ENCODE data around the gene HINT2. TPM values are rescaled to one million over a fixed set of nuclear protein-coding genes. Genes with fewer than 3 reads are reported as not detected.
A peak's percentile ranks its signal among the peaks of the same experiment; 100 is the strongest.

Gene HINT2
- polyA plus RNA-seq, 3 donors from 2014 or later = 105 to 124 (median 122) TPM

GRCh38 chr9:35832814-35833213 is 18.0 kb upstream of the HINT2 start:
- Mint-ChIP-seq H3K36me3 (no peaks in the 10 kb centered on the region), H3K27me3 (ENCODE audit: low read depth in 3 of 3) (peaks cover 3 to 8% (median 4%) of the 10 kb centered on the region in 3 donors), H3K4me1 (peaks cover 13 to 21% of the 10 kb centered on the region in 2 donors), H3K27ac (peak overlapping the region in 1 of 6 donors; percentile 38), H3K9me3 (no peaks in the 10 kb centered on the region), H3K4me3 (no peak overlapping the region)
- DNase-seq = no peak

GRCh38 chr9:35831040-35831439 is 16.2 kb upstream of the HINT2 start:
- H3K4me1 Mint-ChIP-seq = peaks cover 13 to 23% of the 10 kb centered on the region in 2 donors
- H3K9me3 Mint-ChIP-seq = no peaks in the 10 kb centered on the region
- H3K27ac Mint-ChIP-seq = peak overlapping the region in 1 of 6 donors; percentile 17
- H3K4me3 Mint-ChIP-seq = peak overlapping the region in 3 of 5 donors; percentile 15 to 53 (median 49)
- H3K27me3 Mint-ChIP-seq (ENCODE audit: low read depth in 3 of 3) = peaks cover 3 to 8% (median 4%) of the 10 kb centered on the region in 3 donors
- H3K36me3 Mint-ChIP-seq = no peaks in the 10 kb centered on the region
- no peak for DNase-seq

GRCh38 chr9:35829764-35830096 is 14.9 kb upstream of the HINT2 start:
- peak overlapping the region; percentile 13 to 93 (median 85) for H3K27ac Mint-ChIP-seq
- no peaks in the 10 kb centered on the region for H3K9me3 Mint-ChIP-seq
- no peaks in the 10 kb centered on the region for H3K36me3 Mint-ChIP-seq
- DNase-seq = no peak
- H3K4me3 Mint-ChIP-seq = peak overlapping the region; percentile 75 to 85 (median 83)
- peaks cover 13 to 26% of the 10 kb centered on the region in 2 donors for H3K4me1 Mint-ChIP-seq
- H3K27me3 Mint-ChIP-seq (ENCODE audit: low read depth in 3 of 3) = peaks cover 3 to 4% (median 4%) of the 10 kb centered on the region in 3 donors

- Mint-ChIP-seq H3K4me3 (peak within 1 kb of the TSS; percentile 90 to 98 (median 96)), H3K36me3 (no peaks in the 10 kb centered on the region), H3K27me3 (ENCODE audit: low read depth in 3 of 3) (peaks cover 3 to 4% (median 4%) of the 10 kb centered on the region in 3 donors), H3K27ac (peak within 1 kb of the TSS; percentile 65 to 95 (median 92)), H3K9me3 (no peaks in the 10 kb centered on the region), H3K4me1 (peaks cover 13 to 26% of the 10 kb centered on the region in 2 donors)
- peak; percentile 85 to 90 (median 89) for DNase-seq
Observed at GRCh38 chr9:35829084-35829763, 14.4 kb upstream of the HINT2 start, which contains the start of gene TMEM8B. Gene TMEM8B, plus strand, starts transcription at chr9:35829228. Its CDS starts 220 bp downstream, at chr9:35829448.

- H3K27me3 Mint-ChIP-seq (ENCODE audit: low read depth in 3 of 3) = peaks cover 3 to 4% (median 4%) of the 10 kb centered on the region in 3 donors
- no peak for DNase-seq
- no peaks in the 10 kb centered on the region for H3K36me3 Mint-ChIP-seq
- H3K4me1 Mint-ChIP-seq = peaks cover 13 to 26% of the 10 kb centered on the region in 2 donors
- no peaks in the 10 kb centered on the region for H3K9me3 Mint-ChIP-seq
- peak within 1 kb of the TSS; percentile 65 to 95 (median 92) for H3K27ac Mint-ChIP-seq
- peak within 1 kb of the TSS; percentile 90 to 98 (median 96) for H3K4me3 Mint-ChIP-seq
Observed at GRCh38 chr9:35828716-35829083, 13.9 kb upstream of the HINT2 start, which contains the start of gene FAM221B. Gene FAM221B, minus strand, starts transcription at chr9:35828732. Its CDS starts 2,571 bp downstream, at chr9:35826161.

GRCh38 chr9:35827486-35827885 is 12.6 kb upstream of the HINT2 start:
- peaks cover 13 to 26% of the 10 kb centered on the region in 2 donors for H3K4me1 Mint-ChIP-seq
- peak overlapping the region in 3 of 6 donors; percentile 23 to 83 (median 60) for H3K27ac Mint-ChIP-seq
- H3K36me3 Mint-ChIP-seq = no peaks in the 10 kb centered on the region
- peak overlapping the region; percentile 43 to 98 (median 90) for H3K4me3 Mint-ChIP-seq
- peaks cover 0 to 4% (median 4%) of the 10 kb centered on the region in 3 donors for H3K27me3 Mint-ChIP-seq (ENCODE audit: low read depth in 3 of 3)
- DNase-seq = no peak
- no peaks in the 10 kb centered on the region for H3K9me3 Mint-ChIP-seq

- DNase-seq = peak; percentile 45 to 53 (median 49)
- H3K27me3 Mint-ChIP-seq (ENCODE audit: low read depth in 3 of 3) = peaks cover 0 to 4% (median 4%) of the 10 kb centered on the region in 3 donors
- no peaks in the 10 kb centered on the region for H3K9me3 Mint-ChIP-seq
- H3K36me3 Mint-ChIP-seq = no peaks in the 10 kb centered on the region
- peaks cover 13 to 26% of the 10 kb centered on the region in 2 donors for H3K4me1 Mint-ChIP-seq
- H3K27ac Mint-ChIP-seq = peak overlapping the region in 2 of 6 donors; percentile 5 to 83
- H3K4me3 Mint-ChIP-seq = peak overlapping the region in 4 of 5 donors; percentile 14 to 51 (median 32)
Observed at GRCh38 chr9:35826071-35826701, 11.3 kb upstream of the HINT2 start.

- Mint-ChIP-seq H3K27me3 (ENCODE audit: low read depth in 3 of 3) (peaks cover 0 to 1% (median 0%) of the 10 kb centered on the region in 3 donors), H3K4me3 (no peak overlapping the region), H3K27ac (no peak overlapping the region), H3K9me3 (no peaks in the 10 kb centered on the region), H3K4me1 (peaks cover 0 to 6% of the 10 kb centered on the region in 2 donors), H3K36me3 (no peaks in the 10 kb centered on the region)
- no peak for DNase-seq
Observed at GRCh38 chr9:35822926-35823325, 8.1 kb upstream of the HINT2 start.

GRCh38 chr9:35820076-35820475 is 5.2 kb upstream of the HINT2 start:
- H3K27ac Mint-ChIP-seq = no peak overlapping the region
- peaks cover 8% of the 10 kb centered on the region in 2 donors for H3K4me1 Mint-ChIP-seq
- no peak for DNase-seq
- H3K4me3 Mint-ChIP-seq = no peak overlapping the region
- H3K36me3 Mint-ChIP-seq = no peaks in the 10 kb centered on the region
- H3K27me3 Mint-ChIP-seq (ENCODE audit: low read depth in 3 of 3) = peaks cover 6 to 7% (median 7%) of the 10 kb centered on the region in 3 donors
- H3K9me3 Mint-ChIP-seq = no peaks in the 10 kb centered on the region

- peaks cover 7 to 10% (median 8%) of the 10 kb centered on the region in 3 donors for H3K27me3 Mint-ChIP-seq (ENCODE audit: low read depth in 3 of 3)
- H3K36me3 Mint-ChIP-seq = no peaks in the 10 kb centered on the region
- peaks cover 20 to 21% of the 10 kb centered on the region in 2 donors for H3K4me1 Mint-ChIP-seq
- no peak for DNase-seq
- H3K27ac Mint-ChIP-seq = peak overlapping the region in 1 of 6 donors; percentile 18
- H3K4me3 Mint-ChIP-seq = no peak overlapping the region
- H3K9me3 Mint-ChIP-seq = no peaks in the 10 kb centered on the region
Observed at GRCh38 chr9:35818341-35818740, 3.5 kb upstream of the HINT2 start.

- Mint-ChIP-seq H3K9me3 (no peaks in the 10 kb centered on the region), H3K27ac (no peak overlapping the region), H3K4me1 (peaks cover 35 to 36% of the 10 kb centered on the region in 2 donors), H3K27me3 (ENCODE audit: low read depth in 3 of 3) (peaks cover 13 to 17% (median 16%) of the 10 kb centered on the region in 3 donors), H3K4me3 (peak overlapping the region in 3 of 5 donors; percentile 31 to 96 (median 63)), H3K36me3 (no peaks in the 10 kb centered on the region)
- DNase-seq = no peak
Observed at GRCh38 chr9:35816708-35817107, 1.9 kb upstream of the HINT2 start.

- Mint-ChIP-seq H3K9me3 (no peaks in the 10 kb centered on the region), H3K27ac (peak overlapping the region; percentile 92 to 99 (median 93)), H3K4me3 (peak overlapping the region; percentile 87 to 99 (median 96)), H3K4me1 (peaks cover 46% of the 10 kb centered on the region in 2 donors), H3K27me3 (ENCODE audit: low read depth in 3 of 3) (peaks cover 13 to 21% (median 15%) of the 10 kb centered on the region in 3 donors), H3K36me3 (no peaks in the 10 kb centered on the region)
- DNase-seq = peak in 2 of 3 donors; percentile 53 to 55
Observed at GRCh38 chr9:35814106-35814840, 569 bp downstream of the HINT2 start.

- Mint-ChIP-seq H3K36me3 (no peaks in the 10 kb centered on the region), H3K27me3 (ENCODE audit: low read depth in 3 of 3) (peaks cover 13 to 21% (median 15%) of the 10 kb centered on the region in 3 donors), H3K4me1 (peaks cover 46% of the 10 kb centered on the region in 2 donors), H3K27ac (peak overlapping the region in 5 of 6 donors; percentile 83 to 99 (median 93)), H3K4me3 (peak overlapping the region; percentile 87 to 99 (median 96)), H3K9me3 (no peaks in the 10 kb centered on the region)
- no peak for DNase-seq
Observed at GRCh38 chr9:35813434-35814105, 1.3 kb downstream of the HINT2 start.
